ENCODE results near the gene NUP107. TPM values are rescaled to one million over a fixed set of nuclear protein-coding genes. Genes with fewer than 3 reads are reported as not detected.

Gene NUP107
- total RNA-seq, 1 experiment from 2014 or later = 99.0 TPM

DNA sequence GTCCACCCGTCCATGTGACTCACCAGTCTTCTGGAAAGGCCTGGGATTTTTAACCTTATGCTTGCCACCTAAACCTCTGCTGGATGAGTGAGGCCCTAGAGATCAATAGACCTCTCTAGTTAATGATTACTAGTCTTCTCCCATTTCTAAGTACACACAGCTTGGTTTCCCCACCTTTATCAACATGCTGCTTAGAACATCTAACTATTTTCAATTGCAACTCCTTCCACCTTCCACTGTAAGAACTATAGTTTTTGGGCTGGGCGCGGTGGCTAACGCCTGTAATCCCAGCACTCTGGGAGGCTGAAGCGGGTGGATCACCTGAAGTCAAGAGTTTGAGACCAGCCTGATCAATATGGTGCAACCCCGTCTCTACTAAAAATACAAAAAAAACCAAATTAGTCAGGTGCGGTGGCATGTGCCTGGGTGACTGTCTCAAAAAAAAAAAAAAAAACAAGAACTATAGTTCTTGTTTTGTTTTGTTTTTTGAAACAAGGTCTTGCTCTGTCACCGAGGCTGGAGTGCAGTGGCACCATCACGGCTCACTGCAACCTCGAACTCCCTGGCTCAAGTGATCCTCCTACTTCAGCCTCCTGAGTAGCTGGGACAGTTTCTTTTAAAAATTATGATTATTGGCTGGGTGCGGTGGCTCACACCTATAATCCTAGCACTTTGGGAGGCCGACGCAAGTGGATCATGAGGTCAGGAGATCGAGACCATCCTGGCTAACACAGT is 102.5 kb downstream of the NUP107 start:
- no peak overlapping the region for H3K9ac ChIP-seq (ENCODE audit: low read length)
- intact Hi-C loops (cut with micrococcal nuclease) = no loop called here
- H3K36me3 ChIP-seq (ENCODE audit: control insufficient read depth in 1 of 2, insufficient read depth in 2 of 2, low read length in 2 of 2) = no peaks in the 10 kb centered on the region
- no peak for ATAC-seq
- H3K27ac ChIP-seq (ENCODE audit: low read depth, low read length) = no peak overlapping the region
- ChIA-PET CTCF (no interaction called here), POLR2A (no interaction called here), RAD21 (ENCODE audit: low non-redundant PET in 1 of 2, low total read pairs in 2 of 2, uncharacterized antibody in 2 of 2, unreplicated experiment in 2 of 2) (no interaction called here)
- H3K4me2 ChIP-seq (ENCODE audit: low read length) = no peak overlapping the region
- no peaks in the 10 kb centered on the region for H4K20me1 ChIP-seq (ENCODE audit: insufficient read depth)
- no TSS peak for BruUV-seq (replicated peaks)
- no peak for DNase-seq (ENCODE audit: low read depth, low spot score)
- no peaks in the 10 kb centered on the region for H3K79me2 ChIP-seq (ENCODE audit: insufficient read depth, low read length)
- peaks cover 8 to 24% of the 10 kb centered on the region in 2 experiments for H3K4me1 ChIP-seq (ENCODE audit: control insufficient read depth in 1 of 2, insufficient read depth in 2 of 2, low read length in 2 of 2)
- TF ChIP-seq EGR1 (IDR thresholded peaks at IDR 0.05; ENCODE audit: low read depth) = no peak
- TF ChIP-seq POLR2A (IDR thresholded peaks at IDR 0.05; ENCODE audit: borderline replicate concordance, extremely low read depth, insufficient read depth, insufficient read length) = no peak
- TF ChIP-seq, protein P1, sequence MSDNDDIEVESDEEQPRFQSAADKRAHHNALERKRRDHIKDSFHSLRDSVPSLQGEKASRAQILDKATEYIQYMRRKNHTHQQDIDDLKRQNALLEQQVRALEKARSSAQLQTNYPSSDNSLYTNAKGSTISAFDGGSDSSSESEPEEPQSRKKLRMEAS (IDR thresholded peaks at IDR 0.05) = no peak
- no peak for TF ChIP-seq ELF1 (IDR thresholded peaks at IDR 0.05; ENCODE audit: borderline replicate concordance, low read depth)
- no peak for TF ChIP-seq ZNF274 (IDR thresholded peaks at IDR 0.05; ENCODE audit: low read depth, low read length)
- no peak for TF ChIP-seq YY1 (IDR thresholded peaks at IDR 0.05; ENCODE audit: extremely low read depth, insufficient replicate concordance, low read depth, low read length)
- no peak for TF ChIP-seq CEBPB (IDR thresholded peaks at IDR 0.05; ENCODE audit: low read depth)
- TF ChIP-seq POLR2AphosphoS5 (IDR thresholded peaks at IDR 0.05; ENCODE audit: low read depth, low read length) = no peak
- H3K9me3 ChIP-seq (ENCODE audit: control insufficient read depth in 1 of 2, insufficient read depth in 1 of 2, low read depth in 1 of 2, low read length in 2 of 2) = no peaks in the 10 kb centered on the region
- H3K4me3 ChIP-seq (replicated peaks in 1 of 2; ENCODE audit: low read depth in 1 of 2, low read length in 2 of 2) = no peak overlapping the region
- no peaks in the 10 kb centered on the region for H3K9me2 ChIP-seq (ENCODE audit: insufficient read depth)
- no peak overlapping the region for H2AFZ ChIP-seq (ENCODE audit: low read depth, low read length, poor library complexity, severe bottlenecking)
- no peaks in the 10 kb centered on the region for H3K27me3 ChIP-seq (ENCODE audit: insufficient read depth, low read length)

DNA sequence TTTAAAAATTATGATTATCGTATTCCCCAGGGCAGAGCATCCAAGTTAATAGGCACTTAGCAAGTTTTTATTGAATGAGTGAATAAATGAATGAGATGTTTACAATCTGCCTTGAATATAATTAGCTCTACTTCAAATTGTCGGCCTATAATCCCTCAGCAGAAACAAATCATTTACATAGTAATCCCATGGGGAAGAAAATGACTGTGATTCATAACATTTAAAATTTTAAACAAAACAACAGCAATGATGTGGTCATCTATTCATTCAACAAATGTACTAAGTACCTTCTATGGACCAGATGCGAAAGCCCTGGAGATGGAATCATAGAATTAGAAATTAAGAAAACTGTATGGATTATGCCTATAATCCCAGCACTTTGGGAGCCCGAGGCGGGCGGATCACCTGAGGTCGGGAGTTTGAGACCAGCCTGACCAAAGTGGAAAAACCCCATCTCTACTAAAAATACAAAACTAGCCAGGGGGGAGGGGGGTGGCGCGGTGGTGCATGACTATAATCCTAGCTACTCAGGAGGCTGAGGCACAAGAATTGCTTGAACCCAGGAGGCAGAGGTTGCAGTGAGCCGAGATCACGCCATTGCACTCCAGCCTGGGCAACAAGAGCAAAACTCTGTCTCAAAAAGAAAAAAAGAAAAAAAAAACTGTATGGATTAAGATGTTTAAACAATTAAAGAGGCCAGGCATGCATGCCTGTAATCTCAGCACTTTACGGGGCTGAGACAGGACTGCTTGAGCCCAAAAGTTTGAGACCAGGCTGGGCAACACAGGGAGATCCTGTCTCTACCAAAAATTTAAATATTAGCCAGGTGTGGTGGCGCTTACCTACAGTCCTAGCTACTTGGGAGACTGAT is 103.5 kb downstream of the NUP107 start:
- intact Hi-C loops (cut with micrococcal nuclease) = no loop called here
- Histone ChIP-seq H3K4me2 (ENCODE audit: low read length) (no peak overlapping the region), H3K9ac (ENCODE audit: low read length) (no peak overlapping the region), H4K20me1 (ENCODE audit: insufficient read depth) (no peaks in the 10 kb centered on the region), H3K9me2 (ENCODE audit: insufficient read depth) (no peaks in the 10 kb centered on the region), H3K36me3 (ENCODE audit: control insufficient read depth in 1 of 2, insufficient read depth in 2 of 2, low read length in 2 of 2) (no peaks in the 10 kb centered on the region), H3K9me3 (ENCODE audit: control insufficient read depth in 1 of 2, insufficient read depth in 1 of 2, low read depth in 1 of 2, low read length in 2 of 2) (no peaks in the 10 kb centered on the region), H3K27ac (ENCODE audit: low read depth, low read length) (no peak overlapping the region), H3K27me3 (ENCODE audit: insufficient read depth, low read length) (no peaks in the 10 kb centered on the region), H3K4me1 (ENCODE audit: control insufficient read depth in 1 of 2, insufficient read depth in 2 of 2, low read length in 2 of 2) (peaks cover 8 to 35% of the 10 kb centered on the region in 2 experiments), H2AFZ (ENCODE audit: low read depth, low read length, poor library complexity, severe bottlenecking) (no peak overlapping the region), H3K79me2 (ENCODE audit: insufficient read depth, low read length) (no peaks in the 10 kb centered on the region), H3K4me3 (replicated peaks in 1 of 2; ENCODE audit: low read depth in 1 of 2, low read length in 2 of 2) (no peak overlapping the region)
- ATAC-seq (no peak), DNase-seq (ENCODE audit: low read depth, low spot score) (no peak)
- no TSS peak for BruUV-seq (replicated peaks)
- ChIA-PET RAD21 (ENCODE audit: low non-redundant PET in 1 of 2, low total read pairs in 2 of 2, uncharacterized antibody in 2 of 2, unreplicated experiment in 2 of 2) (no interaction called here), POLR2A (no interaction called here), CTCF (no interaction called here)
- TF ChIP-seq ZNF274 (IDR thresholded peaks at IDR 0.05; ENCODE audit: low read depth, low read length) (no peak), JUND (IDR thresholded peaks at IDR 0.05) (no peak), CBX3 (IDR thresholded peaks at IDR 0.05; ENCODE audit: low read depth) (no peak), EGR1 (IDR thresholded peaks at IDR 0.05; ENCODE audit: low read depth) (no peak), FOSL1 (IDR thresholded peaks at IDR 0.05; ENCODE audit: low read depth) (no peak), RAD21 (IDR thresholded peaks at IDR 0.05; ENCODE audit: low read depth) (no peak), TCF7L2 (IDR thresholded peaks at IDR 0.05; ENCODE audit: borderline replicate concordance, extremely low read depth, insufficient read depth, insufficient read length) (no peak), YY1 (IDR thresholded peaks at IDR 0.05; ENCODE audit: extremely low read depth, insufficient replicate concordance, low read depth, low read length) (no peak), ELF1 (IDR thresholded peaks at IDR 0.05; ENCODE audit: borderline replicate concordance, low read depth) (no peak)
- TF ChIP-seq, protein P2, sequence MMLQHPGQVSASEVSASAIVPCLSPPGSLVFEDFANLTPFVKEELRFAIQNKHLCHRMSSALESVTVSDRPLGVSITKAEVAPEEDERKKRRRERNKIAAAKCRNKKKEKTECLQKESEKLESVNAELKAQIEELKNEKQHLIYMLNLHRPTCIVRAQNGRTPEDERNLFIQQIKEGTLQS (IDR thresholded peaks at IDR 0.05) = no peak
